GM12801 (cell line): Measurements from ENCODE around the gene GBF1.

ENCODE experiments used
- CTCF ChIP-seq: IDR thresholded peaks from one replicate; pipeline ENCODE4 v1.5.1; 2011; ENCODE audit warnings: control low read depth; ENCODE audit not compliant: insufficient read length; ENCODE audit errors: extremely low read depth

The GBF1 gene

DNA sequence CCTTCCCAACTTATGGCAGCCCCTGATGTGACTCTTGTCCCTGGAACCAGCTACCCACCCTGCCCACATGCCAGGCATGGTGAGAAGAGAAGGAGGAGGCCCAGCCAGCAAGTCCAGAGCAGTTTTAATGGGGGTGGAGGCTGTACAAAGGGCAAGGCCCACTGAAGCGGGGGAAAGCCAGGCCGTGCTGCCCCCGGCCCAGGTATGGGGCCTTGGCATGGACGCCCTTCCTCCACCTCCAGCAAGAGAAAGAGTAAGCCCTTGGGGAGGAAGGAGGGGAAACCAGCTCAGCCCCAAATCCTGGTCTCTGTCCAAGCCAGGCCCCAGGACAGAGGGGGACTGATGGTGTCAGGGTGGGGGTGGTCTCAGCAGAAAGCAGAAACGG lies 157.2 kb downstream of the GBF1 start:
- no peak for TF ChIP-seq CTCF

DNA sequence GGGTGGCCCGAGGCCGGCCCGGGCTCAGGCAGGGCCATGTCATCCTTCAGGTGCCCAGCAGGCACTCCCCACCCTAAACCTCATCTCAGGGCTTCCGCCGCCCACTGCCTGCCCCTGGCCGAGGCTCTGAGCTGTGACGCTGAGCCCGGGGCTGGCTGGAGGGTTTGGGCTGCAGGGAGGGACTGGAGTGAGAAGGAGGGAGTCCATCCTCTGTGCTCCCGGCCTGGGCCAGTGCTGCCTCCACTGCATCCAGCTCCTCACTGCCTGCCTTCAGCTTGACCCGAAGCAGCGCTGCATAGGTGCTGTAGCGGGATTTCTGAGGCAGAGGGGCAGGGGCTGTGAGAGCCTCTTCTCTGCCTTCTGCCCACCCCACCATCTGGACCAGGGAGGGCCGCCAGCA lies 157.8 kb downstream of the GBF1 start:
- no peak for TF ChIP-seq CTCF

DNA sequence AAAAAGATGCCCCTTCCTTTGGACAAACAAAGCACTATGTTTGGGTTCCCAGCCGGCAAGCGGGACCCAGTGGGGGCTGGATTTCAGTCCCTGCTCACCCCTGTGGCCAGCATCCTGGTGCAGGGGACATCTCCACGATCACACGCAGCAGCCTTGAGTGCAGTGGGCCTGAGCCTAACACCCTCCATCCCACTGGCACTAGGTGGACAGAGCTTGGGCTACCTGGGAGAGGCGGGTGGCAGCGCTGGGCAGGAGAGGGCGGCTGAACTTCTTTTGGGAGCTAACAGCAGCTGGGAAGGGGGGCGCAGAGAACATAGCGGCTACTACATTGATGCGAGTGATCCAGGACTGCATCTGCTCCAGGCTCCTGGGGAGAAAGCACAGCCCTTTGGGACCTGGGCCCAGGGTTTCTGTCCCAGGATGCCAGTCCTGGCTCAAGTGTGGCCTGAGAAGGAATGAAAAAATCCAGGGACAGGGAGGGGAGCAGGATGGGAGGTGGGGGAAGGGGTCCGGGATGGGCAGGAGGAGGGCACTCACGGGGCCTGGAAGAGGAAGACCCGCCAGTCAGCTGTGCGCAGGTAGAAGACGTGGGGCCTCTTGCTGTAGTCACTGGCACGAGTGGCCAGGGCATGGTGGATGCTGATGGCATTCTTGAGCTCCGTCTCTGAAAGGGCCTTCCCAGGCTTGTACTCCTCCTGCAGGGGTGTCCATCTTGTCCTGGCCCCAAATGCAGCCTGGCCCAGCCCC lies 159.2 kb downstream of the GBF1 start:
- TF ChIP-seq CTCF, result no peak

GRCh38 chr10:102405108-102405571 lies 159.8 kb downstream of the GBF1 start:
- no peak for TF ChIP-seq CTCF

DNA sequence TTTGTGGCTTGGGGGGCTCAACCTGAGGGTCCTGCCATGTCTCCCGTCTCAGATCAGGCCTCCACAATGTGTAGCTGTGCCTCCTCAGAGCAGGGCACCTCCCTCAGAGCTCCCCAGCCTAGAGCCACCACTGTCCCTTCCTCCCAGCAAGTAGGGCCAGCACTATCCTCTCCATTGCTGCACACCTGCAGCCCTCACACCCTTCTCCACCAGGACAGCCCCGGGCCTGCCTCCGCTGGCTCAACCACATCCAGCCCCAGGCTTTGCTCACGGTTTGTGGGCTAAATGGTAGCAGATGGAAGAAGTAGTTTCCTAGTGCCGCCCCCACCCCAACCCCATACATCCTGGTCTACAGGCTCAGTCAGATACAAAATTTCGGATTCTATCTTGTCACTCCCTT lies 160.3 kb downstream of the GBF1 start:
- no peak for TF ChIP-seq CTCF

- TF ChIP-seq CTCF, result no peak
Measured at GRCh38 chr10:102406815-102407214, 161.5 kb downstream of the GBF1 start.

- TF ChIP-seq CTCF, result no peak
Measured at GRCh38 chr10:102407425-102408130, 162.2 kb downstream of the GBF1 start.
